Nephron (organoid): ENCODE data around the gene PDX1.
A peak's percentile ranks its signal among the peaks of the same experiment; 100 is the strongest.
"Not testable (repeated sequence)": the region's sequence is repeated elsewhere in the genome, so short reads cannot be mapped to it uniquely, and the experiment has no call there.

Source experiments
- H3K27ac Mint-ChIP-seq, 3 experiments: 2 replicates each; pipeline ENCODE4 v1.8.0; 2020; ENCODE audit warnings: mixed read lengths in 3 of 3, mild to moderate bottlenecking in 2 of 3, moderate library complexity in 1 of 3
- H3K27me3 Mint-ChIP-seq: 2 replicates; pipeline ENCODE4 v1.8.0; 2021; ENCODE audit warnings: low read depth, mild to moderate bottlenecking, moderate library complexity, mixed read lengths
- H3K36me3 Mint-ChIP-seq: 2 replicates; pipeline ENCODE4 v1.8.0; 2020; ENCODE audit warnings: low read depth, mixed read lengths
- H3K4me1 Mint-ChIP-seq: 2 replicates; pipeline ENCODE4 v1.8.0; 2020; ENCODE audit warnings: mixed read lengths
- H3K4me3 Mint-ChIP-seq, 3 experiments: 2 replicates each; pipeline ENCODE4 v1.8.0; 2020; ENCODE audit warnings: mild to moderate bottlenecking in 3 of 3, mixed read lengths in 3 of 3, moderate library complexity in 2 of 3
- H3K9me3 Mint-ChIP-seq: 2 replicates; pipeline ENCODE4 v1.8.0; 2020; ENCODE audit warnings: mixed read lengths
- CTCF ChIP-seq, 3 experiments: fragments of 200-600 bp; sonication (generic); IDR thresholded peaks; one replicate each; pipeline ENCODE4 v1.5.0; 2021; ENCODE audit warnings: antibody characterized with exemption in 3 of 3; ENCODE audit not compliant: unreplicated experiment in 3 of 3

Gene PDX1

GRCh38 chr13:27960362-27961226 is 40.8 kb downstream of the PDX1 start:
- TF ChIP-seq CTCF (IDR thresholded peaks at IDR 0.05; ENCODE audit: unreplicated experiment in 3 of 3), result peak; percentile 22 to 52 (median 32)
- Mint-ChIP-seq H3K4me1 (no peaks in the 10 kb centered on the region), H3K27me3 (peaks cover 100% of the 10 kb centered on the region), H3K36me3 (no peaks in the 10 kb centered on the region), H3K27ac (no peak overlapping the region), H3K4me3 (peak overlapping the region; percentile 35 to 48 (median 41)), H3K9me3 (no peaks in the 10 kb centered on the region)

GRCh38 chr13:27961227-27962085 is 41.7 kb downstream of the PDX1 start:
- H3K36me3 Mint-ChIP-seq, result no peaks in the 10 kb centered on the region
- H3K9me3 Mint-ChIP-seq, result no peaks in the 10 kb centered on the region
- H3K27me3 Mint-ChIP-seq, result peaks cover 100% of the 10 kb centered on the region
- no peak for TF ChIP-seq CTCF (IDR thresholded peaks at IDR 0.05; ENCODE audit: unreplicated experiment in 3 of 3)
- no peak overlapping the region for H3K27ac Mint-ChIP-seq
- peak overlapping the region; percentile 41 to 52 (median 48) for H3K4me3 Mint-ChIP-seq
- H3K4me1 Mint-ChIP-seq, result no peaks in the 10 kb centered on the region

GRCh38 chr13:27962128-27962841 is 42.5 kb downstream of the PDX1 start:
- Mint-ChIP-seq H3K9me3 (no peaks in the 10 kb centered on the region), H3K4me3 (peak overlapping the region in 2 of 3 experiments; percentile 4 to 48)
- no peak for TF ChIP-seq CTCF (IDR thresholded peaks at IDR 0.05; ENCODE audit: unreplicated experiment in 3 of 3)

DNA sequence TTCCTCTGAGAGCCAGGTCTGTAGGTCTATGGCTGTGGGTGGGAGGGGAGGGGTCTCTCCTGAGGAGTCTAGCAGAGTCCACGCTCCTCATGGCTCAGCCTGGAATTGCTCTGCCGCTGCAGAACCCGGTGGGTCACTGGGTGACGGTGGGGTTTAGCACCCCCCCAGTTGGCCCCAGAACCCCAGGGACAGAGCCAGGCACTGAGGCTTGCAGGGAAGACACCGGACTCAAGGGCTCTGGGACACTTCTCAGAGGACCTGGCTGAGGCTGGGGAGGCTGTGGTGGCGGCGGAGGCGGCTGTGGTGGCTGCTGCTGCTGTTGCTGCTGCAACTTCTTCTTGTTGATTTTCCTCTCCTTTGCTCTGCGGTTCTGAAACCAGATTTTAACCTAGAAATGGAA is 43.2 kb downstream of the PDX1 start:
- H3K9me3 Mint-ChIP-seq, result no peaks in the 10 kb centered on the region
- H3K27ac Mint-ChIP-seq, result no peak overlapping the region
- no peak overlapping the region for H3K4me3 Mint-ChIP-seq
- peaks cover 100% of the 10 kb centered on the region for H3K27me3 Mint-ChIP-seq
- no peaks in the 10 kb centered on the region for H3K36me3 Mint-ChIP-seq
- peaks cover 10% of the 10 kb centered on the region for H3K4me1 Mint-ChIP-seq
- TF ChIP-seq CTCF (IDR thresholded peaks at IDR 0.05; ENCODE audit: unreplicated experiment in 3 of 3), result no peak

More at GRCh38 chr13:27962128-27962841, 42.5 kb downstream of the PDX1 start:
- peaks cover 3% of the 10 kb centered on the region for H3K4me1 Mint-ChIP-seq
- peaks cover 100% of the 10 kb centered on the region for H3K27me3 Mint-ChIP-seq
- H3K27ac Mint-ChIP-seq, result no peak overlapping the region
- no peaks in the 10 kb centered on the region for H3K36me3 Mint-ChIP-seq

- Mint-ChIP-seq H3K27me3 (peaks cover 100% of the 10 kb centered on the region), H3K27ac (no peak overlapping the region), H3K4me3 (no peak overlapping the region), H3K4me1 (peaks cover 11% of the 10 kb centered on the region), H3K9me3 (no peaks in the 10 kb centered on the region), H3K36me3 (no peaks in the 10 kb centered on the region)
- no peak for TF ChIP-seq CTCF (IDR thresholded peaks at IDR 0.05; ENCODE audit: unreplicated experiment in 3 of 3)
These were observed 43.7 kb downstream of the PDX1 start for GRCh38 chr13:27963491-27963890.

DNA sequence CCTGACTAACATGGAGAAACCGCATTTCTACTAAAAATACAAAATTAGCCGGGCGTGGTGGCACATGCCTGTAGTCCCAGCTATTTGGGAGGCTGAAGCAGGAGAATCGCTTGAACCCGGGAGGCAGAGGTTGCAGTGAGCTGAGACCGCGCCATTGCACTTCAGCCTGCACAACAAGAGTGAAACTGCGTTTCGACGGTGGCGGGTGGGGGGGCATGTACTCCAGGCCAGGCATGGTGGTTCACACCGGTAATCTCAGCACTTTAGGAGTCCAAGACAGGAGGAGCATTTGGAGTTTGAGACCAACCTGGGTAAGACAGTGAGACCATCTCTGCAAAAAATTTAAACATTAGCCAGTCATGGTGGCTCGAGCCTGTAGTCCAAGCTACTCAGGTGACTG is 44.4 kb downstream of the PDX1 start:
- Mint-ChIP-seq H3K27me3 (peaks cover 100% of the 10 kb centered on the region), H3K4me1 (peaks cover 12% of the 10 kb centered on the region)
- not testable (repeated sequence) for H3K27ac Mint-ChIP-seq, H3K4me3 Mint-ChIP-seq, H3K9me3 Mint-ChIP-seq, H3K36me3 Mint-ChIP-seq
